GM21825 (cell line): ENCODE results near the gene FRK.
A peak's percentile ranks its signal among the peaks of the same experiment; 100 is the strongest.
"Not testable (repeated sequence)": the region's sequence is repeated elsewhere in the genome, so short reads cannot be mapped to it uniquely, and the experiment has no call there.

Experiments
- ATAC-seq: cut with Tn5 transposase; IDR thresholded peaks from one replicate; pipeline ENCODE4 v1.9.1; 2021; ENCODE audit warnings: mild to moderate bottlenecking, moderate library complexity; ENCODE audit not compliant: unreplicated experiment

The FRK gene

GRCh38 chr6:116074732-116075390 is 14.2 kb upstream of the FRK start:
- ATAC-seq = no peak

- ATAC-seq = no peak
Observed at GRCh38 chr6:116073765-116074440, 13.2 kb upstream of the FRK start.

DNA sequence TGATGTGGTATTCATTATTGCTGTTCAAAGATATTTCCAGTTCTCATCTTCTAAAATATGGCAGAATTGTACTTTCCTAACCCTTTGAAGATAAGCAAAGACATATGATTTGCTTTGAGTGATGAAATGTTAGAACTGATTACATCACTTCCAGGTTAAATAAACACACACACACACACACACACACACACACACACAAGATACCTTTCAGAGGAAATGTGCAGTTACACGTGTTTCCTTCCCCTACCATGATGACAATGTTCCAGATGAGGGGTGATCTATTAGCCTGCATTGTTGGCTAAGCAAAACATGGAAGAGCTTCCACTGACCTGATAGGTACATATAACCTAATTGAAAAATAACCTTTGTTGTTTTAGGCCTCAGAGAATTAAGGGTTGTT is 11.7 kb upstream of the FRK start:
- no peak for ATAC-seq

GRCh38 chr6:116070616-116071389 is 10.1 kb upstream of the FRK start:
- no peak for ATAC-seq

DNA sequence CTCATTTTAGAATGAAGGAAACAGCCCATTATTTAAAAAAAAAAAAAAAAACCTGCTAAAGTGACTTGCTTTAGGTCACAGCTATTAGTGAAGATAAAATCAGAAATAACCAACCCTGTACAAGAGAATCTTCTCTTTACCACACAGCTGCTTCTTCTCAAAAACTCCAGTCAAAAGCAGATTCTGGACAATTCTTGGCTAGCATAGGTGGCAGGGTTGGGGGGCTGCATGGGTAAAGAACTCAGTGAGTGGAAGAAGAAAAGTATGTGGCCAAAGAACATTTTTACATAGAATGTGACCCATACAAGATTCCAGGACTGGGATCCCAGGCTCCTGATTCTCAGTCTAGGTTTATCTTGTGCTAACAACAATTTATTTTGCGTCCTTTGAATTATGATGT is 9.4 kb upstream of the FRK start:
- no peak for ATAC-seq

- ATAC-seq = no peak
Observed at GRCh38 chr6:116066789-116067188, 6.1 kb upstream of the FRK start.

- ATAC-seq = no peak
Observed at GRCh38 chr6:116064666-116065065, 4.0 kb upstream of the FRK start.

DNA sequence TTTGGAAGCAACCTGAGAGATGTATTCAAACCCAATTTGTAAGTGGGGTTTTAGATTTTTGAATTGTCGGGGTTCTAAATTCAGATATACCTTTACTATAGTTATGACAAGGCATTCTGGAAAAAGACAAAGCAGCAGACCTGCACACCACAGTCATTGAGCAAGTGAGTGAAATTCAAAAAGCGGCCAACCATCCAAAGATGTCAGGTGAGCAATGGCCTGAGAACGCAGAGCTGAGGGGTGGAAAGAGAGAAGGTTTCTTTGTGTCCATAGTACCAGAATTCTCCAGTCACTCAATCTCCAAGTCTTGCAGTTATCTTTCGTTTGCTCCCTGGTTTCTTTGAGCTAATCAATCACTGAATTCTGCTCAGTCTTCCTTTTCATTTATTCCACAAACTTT is 1.8 kb upstream of the FRK start:
- ATAC-seq = no peak

- ATAC-seq = peak; percentile 56
Observed at GRCh38 chr6:116059713-116060571, 749 bp downstream of the FRK start.

GRCh38 chr6:116057766-116058165 is 2.9 kb downstream of the FRK start:
- ATAC-seq = no peak

DNA sequence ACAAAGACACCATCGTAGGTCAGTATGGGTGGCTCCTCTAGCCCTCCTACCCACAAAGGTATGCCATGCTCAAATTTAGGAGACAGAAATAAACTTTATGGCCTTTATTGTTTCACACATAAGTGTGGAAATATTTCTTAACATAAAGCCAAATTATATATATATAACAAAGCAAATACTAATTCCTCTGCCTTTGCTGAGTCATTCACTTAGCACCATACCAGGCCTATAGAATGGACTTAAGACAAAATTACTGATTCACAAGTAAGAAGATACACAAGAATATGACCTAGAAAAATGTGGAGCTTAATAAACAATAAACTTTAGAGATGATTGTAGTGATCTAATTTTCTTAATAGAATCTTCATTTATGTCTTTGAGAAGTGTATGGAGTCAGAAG is 5.2 kb downstream of the FRK start:
- no peak for ATAC-seq

- ATAC-seq = no peak
Observed at GRCh38 chr6:116051244-116051643, 9.4 kb downstream of the FRK start.

GRCh38 chr6:116050737-116051136 is 10.0 kb downstream of the FRK start:
- no peak for ATAC-seq

GRCh38 chr6:116049321-116049720 is 11.4 kb downstream of the FRK start:
- ATAC-seq = no peak

GRCh38 chr6:116047173-116047933 is 13.3 kb downstream of the FRK start:
- ATAC-seq = peak; percentile 91

DNA sequence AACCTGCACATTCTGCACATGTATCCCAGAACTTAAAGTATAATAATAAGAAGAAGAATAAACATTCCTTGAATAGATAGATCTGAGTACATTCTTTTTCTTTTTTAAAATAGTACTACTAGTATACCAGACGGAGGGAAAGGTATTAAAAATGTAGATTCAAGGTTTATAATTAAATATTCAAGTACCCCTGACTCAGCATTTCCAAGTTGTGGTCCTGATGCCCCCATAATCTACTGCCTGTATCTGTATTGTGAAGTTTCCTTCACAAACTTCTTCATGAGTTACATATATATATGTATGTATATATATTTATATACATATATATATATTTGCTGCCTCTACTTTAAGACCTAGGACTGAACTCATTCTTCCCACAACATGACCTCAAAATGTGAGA is 14.0 kb downstream of the FRK start:
- ATAC-seq = no peak

DNA sequence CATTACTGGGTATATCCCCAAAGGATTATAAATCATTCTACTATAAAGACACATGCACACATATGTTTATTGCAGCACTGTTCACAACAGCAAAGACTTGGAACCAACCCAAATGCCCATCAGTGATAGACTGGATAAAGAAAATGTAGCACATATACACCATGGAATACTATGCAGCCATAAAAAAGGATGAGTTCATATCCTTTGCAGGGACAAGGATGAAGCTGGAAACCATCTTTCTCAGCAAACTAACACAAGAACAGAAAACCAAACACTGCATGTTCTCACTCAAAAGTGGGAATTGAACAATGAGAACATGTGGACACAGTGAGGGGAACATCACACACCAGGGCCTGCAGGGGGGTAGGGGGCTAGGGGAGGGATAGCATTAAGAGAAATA is 14.4 kb downstream of the FRK start:
- ATAC-seq = not testable (repeated sequence)

GRCh38 chr6:116041934-116042333 is 18.8 kb downstream of the FRK start:
- ATAC-seq = no peak

- ATAC-seq = no peak
Observed at GRCh38 chr6:116040993-116041392, 19.7 kb downstream of the FRK start.

- ATAC-seq = no peak
Observed at GRCh38 chr6:116036885-116037284, 23.8 kb downstream of the FRK start.
